ENCODE measurements around the gene FOXP1. TPM values are rescaled to one million over a fixed set of nuclear protein-coding genes. Genes with fewer than 3 reads are reported as not detected.

FOXP1 gene
- total RNA-seq, 4 donors from 2014 or later = 49.8 to 157 (median 71.9) TPM

GRCh38 chr3:71444028-71444860 lies 139.3 kb downstream of the FOXP1 start:
- peaks cover 97% of the 10 kb centered on the region for H3K4me1 ChIP-seq
- TF ChIP-seq POLR2A (IDR thresholded peaks at IDR 0.05) (no peak), POLR2AphosphoS5 (IDR thresholded peaks at IDR 0.05) (peak in 1 of 3 donors; percentile 11)

GRCh38 chr3:71443332-71443731 lies 140.2 kb downstream of the FOXP1 start:
- DNase-seq (ENCODE audit: low spot score in 2 of 2) = no peak
- Histone ChIP-seq H3K4me1 (peaks cover 97% of the 10 kb centered on the region), H3K4me3 (no peak overlapping the region), H3K36me3 (no peaks in the 10 kb centered on the region), H3K27me3 (no peaks in the 10 kb centered on the region), H3K27ac (peak overlapping the region; percentile 78), H3K9me3 (no peaks in the 10 kb centered on the region)
- TF ChIP-seq CTCF (IDR thresholded peaks at IDR 0.05) = no peak
- TF ChIP-seq POLR2AphosphoS5 (IDR thresholded peaks at IDR 0.05) = no peak
- TF ChIP-seq POLR2A (IDR thresholded peaks at IDR 0.05) = no peak
- TF ChIP-seq EP300 (IDR thresholded peaks at IDR 0.05) = no peak
- WGBS = 77% methylated on average over 8 of the region's 8 CpGs

More at GRCh38 chr3:71444028-71444860, 139.3 kb downstream of the FOXP1 start:
- no peaks in the 10 kb centered on the region for H3K36me3 ChIP-seq
- no peaks in the 10 kb centered on the region for H3K27me3 ChIP-seq
- no peaks in the 10 kb centered on the region for H3K9me3 ChIP-seq
- H3K27ac ChIP-seq = peak overlapping the region; percentile 78
- no peak overlapping the region for H3K4me3 ChIP-seq
- no peak for DNase-seq (ENCODE audit: low spot score in 2 of 2)
- 37% methylated on average over 17 of the region's 17 CpGs for WGBS

DNA sequence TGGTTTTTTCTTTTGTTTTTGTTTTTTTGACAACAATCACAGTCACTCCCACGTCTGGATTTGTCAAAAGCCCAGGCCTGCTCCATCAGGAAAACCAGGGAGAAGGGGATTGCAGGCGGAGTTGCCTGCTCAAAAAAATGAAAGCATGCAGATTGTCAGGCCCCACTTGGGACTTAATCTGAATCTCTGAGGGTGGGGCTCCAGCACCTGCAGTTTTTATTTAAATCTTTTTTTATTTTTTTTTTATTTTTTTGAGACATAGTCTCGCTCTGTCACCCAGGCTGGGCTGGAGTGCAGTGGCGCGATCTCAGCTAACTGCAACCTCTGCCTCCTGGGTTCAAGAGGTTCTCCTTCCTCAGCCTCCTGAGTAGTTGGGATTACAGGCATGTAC lies 140.9 kb downstream of the FOXP1 start:
- H3K27me3 ChIP-seq = no peaks in the 10 kb centered on the region
- no peaks in the 10 kb centered on the region for H3K36me3 ChIP-seq
- DNase-seq (ENCODE audit: low spot score in 2 of 2) = no peak
- no peaks in the 10 kb centered on the region for H3K9me3 ChIP-seq
- TF ChIP-seq POLR2A (IDR thresholded peaks at IDR 0.05) = no peak
- TF ChIP-seq EP300 (IDR thresholded peaks at IDR 0.05) = no peak
- no peak for TF ChIP-seq CTCF (IDR thresholded peaks at IDR 0.05)
- no peak for TF ChIP-seq POLR2AphosphoS5 (IDR thresholded peaks at IDR 0.05)
- no peak overlapping the region for H3K4me3 ChIP-seq
- peaks cover 91% of the 10 kb centered on the region for H3K4me1 ChIP-seq
- WGBS = 91% methylated on average over 5 of the region's 5 CpGs
- peak overlapping the region; percentile 78 for H3K27ac ChIP-seq

DNA sequence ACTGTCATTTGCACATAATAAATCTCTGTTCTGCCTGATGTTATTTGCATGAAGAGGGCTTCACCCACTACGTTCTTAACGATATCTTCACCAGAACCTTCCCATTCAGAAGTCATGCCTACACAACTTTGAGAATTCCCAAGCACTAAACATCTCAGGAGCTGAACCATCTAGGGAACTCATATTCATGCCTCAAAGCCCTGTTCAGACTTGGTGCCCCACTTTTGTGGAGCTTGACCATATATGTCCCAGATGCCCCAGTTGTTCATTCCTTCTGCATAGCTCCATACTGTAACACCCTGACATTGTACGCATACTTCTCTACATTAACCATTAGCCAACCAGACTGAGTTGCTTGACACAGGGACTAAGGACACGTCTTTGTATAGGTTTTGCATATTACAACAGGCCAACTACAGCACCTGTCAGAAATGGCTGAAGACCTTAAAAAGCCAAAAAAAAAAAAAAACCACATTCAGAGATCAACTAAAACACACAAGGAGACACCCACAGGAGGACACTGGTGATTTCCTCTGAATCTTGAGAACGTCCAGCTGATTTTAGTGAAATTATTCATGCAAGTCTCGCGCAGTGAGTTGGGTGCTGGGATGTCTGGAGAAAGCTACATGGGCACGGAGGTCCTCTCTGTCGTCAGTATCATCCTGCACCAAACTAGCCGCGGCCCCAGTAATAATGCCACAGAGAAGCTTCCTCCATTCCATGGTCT lies 141.4 kb downstream of the FOXP1 start:
- TF ChIP-seq CTCF (IDR thresholded peaks at IDR 0.05) (no peak), POLR2A (IDR thresholded peaks at IDR 0.05) (no peak), EP300 (IDR thresholded peaks at IDR 0.05) (no peak), POLR2AphosphoS5 (IDR thresholded peaks at IDR 0.05) (no peak)
- Histone ChIP-seq H3K4me3 (no peak overlapping the region), H3K36me3 (no peaks in the 10 kb centered on the region), H3K27me3 (no peaks in the 10 kb centered on the region), H3K4me1 (peaks cover 85% of the 10 kb centered on the region), H3K27ac (peak overlapping the region; percentile 78), H3K9me3 (no peaks in the 10 kb centered on the region)
- 77% methylated on average over 11 of the region's 11 CpGs for WGBS
- no peak for DNase-seq (ENCODE audit: low spot score in 2 of 2)

DNA sequence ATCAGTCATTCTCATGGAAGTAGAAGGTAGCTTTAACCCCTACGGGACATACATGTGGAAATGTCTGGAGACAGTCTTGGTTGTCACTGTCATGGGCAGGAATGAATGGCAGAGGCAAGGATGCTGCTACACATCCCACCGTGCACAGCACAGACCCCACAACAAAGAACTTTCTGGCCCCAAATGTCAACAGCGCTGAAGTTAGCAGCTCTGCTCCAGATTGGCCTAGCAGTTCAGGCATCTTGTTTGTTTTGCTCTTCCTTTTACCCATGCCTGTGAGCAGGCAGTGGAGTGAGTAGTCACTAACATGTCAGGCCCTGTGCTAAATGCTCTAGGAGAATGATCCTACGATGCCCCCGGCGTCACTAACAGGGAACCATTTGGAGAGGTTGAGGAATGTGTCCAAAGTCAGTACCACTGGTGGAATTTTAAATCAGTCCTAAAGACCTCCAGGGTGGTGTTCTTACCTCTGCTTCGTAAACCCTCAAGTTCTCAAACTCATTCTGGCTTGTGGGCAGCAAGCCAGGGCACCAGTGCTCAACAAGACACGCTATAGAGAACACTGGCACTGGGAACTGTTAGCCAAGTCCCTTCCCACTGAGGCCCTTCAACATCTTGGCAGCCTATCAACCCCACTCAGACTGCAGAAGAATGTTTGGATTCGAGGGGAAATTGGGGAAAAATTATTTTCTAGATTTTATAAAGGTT lies 142.2 kb downstream of the FOXP1 start:
- H3K27me3 ChIP-seq = no peaks in the 10 kb centered on the region
- no peaks in the 10 kb centered on the region for H3K36me3 ChIP-seq
- no peak for DNase-seq (ENCODE audit: low spot score in 2 of 2)
- TF ChIP-seq POLR2A (IDR thresholded peaks at IDR 0.05) (no peak), POLR2AphosphoS5 (IDR thresholded peaks at IDR 0.05) (no peak), CTCF (IDR thresholded peaks at IDR 0.05) (no peak), EP300 (IDR thresholded peaks at IDR 0.05) (no peak)
- no peaks in the 10 kb centered on the region for H3K9me3 ChIP-seq
- 34% methylated on average over 7 of the region's 9 CpGs for WGBS
- H3K27ac ChIP-seq = peak overlapping the region; percentile 7
- H3K4me1 ChIP-seq = peaks cover 78% of the 10 kb centered on the region
- H3K4me3 ChIP-seq = no peak overlapping the region
